K562 (cell line): Measurements from ENCODE around the gene MCAM. TPM values are rescaled to one million over a fixed set of nuclear protein-coding genes. Genes with fewer than 3 reads are reported as not detected.

ENCODE experiments used
- ATF3 ChIP-seq, 2 experiments: fragments of 450-650 bp in 1 of 2; sonication (generic) in 1 of 2; formaldehyde crosslinking in 1 of 2; IDR thresholded peaks in 1 of 2; conservative IDR thresholded peaks in 1 of 2; 2 replicates each; pipeline versions ENCODE4 v1.6.1 to v1.8.1; 2016 to 2023; ENCODE audit warnings: mild to moderate bottlenecking in 2 of 2, moderate library complexity in 2 of 2, inconsistent platforms in 1 of 2, missing genetic modification reagents in 1 of 2
- CUX1 ChIP-seq: fragments of 200-800 bp; sonication (Bioruptor generic); IDR thresholded peaks from 2 replicates; pipeline ENCODE4 v1.6.1; 2016; ENCODE audit warnings: missing genetic modification characterization, missing compliant biosample characterization
- E2F1 ChIP-seq: sonication (generic); formaldehyde crosslinking; IDR thresholded peaks from 2 replicates; pipeline ENCODE4 v1.8.1; 2023; ENCODE audit warnings: mild to moderate bottlenecking, missing genetic modification reagents, moderate library complexity
- FOXK2 ChIP-seq, 2 experiments: fragments of 450-650 bp; IDR thresholded peaks in 1 of 2; conservative IDR thresholded peaks in 1 of 2; 2 replicates each; pipeline ENCODE4 v1.6.1; 2016; ENCODE audit warnings: low read depth in 2 of 2, mild to moderate bottlenecking in 1 of 2
- MAFK ChIP-seq: IDR thresholded peaks from 2 replicates; pipeline ENCODE4 v1.6.1; 2011; ENCODE audit warnings: low read length, improper control_type of control experiment
- MYBL2 ChIP-seq, 2 experiments: fragments of 450-650 bp in 1 of 2; sonication (generic) in 1 of 2; formaldehyde crosslinking in 1 of 2; IDR thresholded peaks; 2 replicates each; pipeline versions ENCODE4 v1.6.1 to v1.8.1; 2017 to 2022; ENCODE audit warnings: borderline replicate concordance in 1 of 2, inconsistent platforms in 1 of 2, low read depth in 1 of 2, mild to moderate bottlenecking in 1 of 2, missing genetic modification reagents in 1 of 2, moderate library complexity in 1 of 2
- NCOA4 ChIP-seq: fragments of 450-650 bp; IDR thresholded peaks from 2 replicates; pipeline ENCODE4 v1.6.1; 2018; ENCODE audit warnings: mild to moderate bottlenecking; ENCODE audit not compliant: partially characterized antibody
- PHF21A ChIP-seq: fragments of 450-650 bp; IDR thresholded peaks from 2 replicates; pipeline ENCODE4 v1.6.1; 2017; ENCODE audit warnings: low read depth, borderline replicate concordance
- RB1 ChIP-seq: fragments of 450-650 bp; IDR thresholded peaks from 2 replicates; pipeline ENCODE4 v1.6.1; 2017; ENCODE audit warnings: low read depth, mild to moderate bottlenecking
- TCF7 ChIP-seq: sonication (generic); IDR thresholded peaks from 2 replicates; pipeline ENCODE4 v1.6.1; 2016; ENCODE audit warnings: antibody characterized with exemption, borderline replicate concordance
- YBX1 ChIP-seq: fragments of 450-650 bp; IDR thresholded peaks from 2 replicates; pipeline ENCODE4 v1.7.1; 2016; ENCODE audit warnings: mild to moderate bottlenecking
- ZNF175 ChIP-seq: fragments of 200-800 bp; sonication (Bioruptor generic); IDR thresholded peaks from 2 replicates; pipeline ENCODE4 v1.6.1; 2016; ENCODE audit warnings: low read depth, mild to moderate bottlenecking, missing genetic modification characterization, missing compliant biosample characterization
- ZNF253 ChIP-seq: fragments of 250-450 bp; sonication (Bioruptor Pico); conservative IDR thresholded peaks from 2 replicates; pipeline ENCODE4 v1.6.1; 2021; ENCODE audit warnings: mild to moderate bottlenecking
- ZNF347 ChIP-seq: fragments of 450-650 bp; formaldehyde crosslinking; IDR thresholded peaks from 2 replicates; pipeline ENCODE4 v1.4.0; 2020; ENCODE audit warnings: low read depth, mild to moderate bottlenecking, moderate library complexity
- ZNF518B ChIP-seq: fragments of 250-450 bp; sonication (Bioruptor Pico); IDR thresholded peaks from 2 replicates; pipeline ENCODE4 v1.5.0; 2021; ENCODE audit warnings: mild to moderate bottlenecking, moderate library complexity
- polyA plus RNA-seq, 8 experiments: library from polyadenylated mRNA; depleted of rRNA in 4 of 8; stranded (reverse) in 5 of 8; unstranded in 3 of 8; fragments of >200 nt; fragmentation: Nextera tagmentation in 2 of 8; fragmentation: Illumina TruSeq in 1 of 8; extraction: Ambion mirVana in 2 of 8; extraction: Trizol in 1 of 8; gene quantifications; 2 replicates each; pipeline versions ENCODE4 v1.2.1 to v1.2.3, GENCODE V29; 2011 to 2014; ENCODE audit warnings: inconsistent platforms in 1 of 8, missing spikeins in 1 of 8
- total RNA-seq, 7 experiments: library from RNA; depleted of rRNA in 6 of 7; stranded (reverse); fragments of >200 nt in 6 of 7; fragmentation: Illumina TruSeq in 2 of 7; extraction: Trizol in 2 of 7; gene quantifications; 2 replicates each; pipeline versions ENCODE4 v1.2.1 to v1.2.3, GENCODE V29; 2011 to 2021; ENCODE audit warnings: low replicate concordance in 1 of 7

Gene MCAM
- total and polyA plus RNA-seq, 9 of the 15 experiments (the other 6 are each of a cell fraction or from before 2014, with no cell fraction given): 14.7 to 118 (median 53.6) TPM

- no peak for TF ChIP-seq ZNF518B
- no peak; the same call in 1 of the 2 replicates for TF ChIP-seq RB1
- no peak for TF ChIP-seq CUX1 (CRISPR knock-in tag)
- TF ChIP-seq ZNF175 (CRISPR knock-in tag): no peak
- no peak for TF ChIP-seq TCF7
- TF ChIP-seq ATF3 (IDR thresholded peaks at IDR 0.05): no peak
- no peak for TF ChIP-seq ATF3 (CRISPR knock-in tag; conservative IDR thresholded peaks at IDR 0.05)
- TF ChIP-seq NCOA4: no peak
- no peak for TF ChIP-seq PHF21A
- TF ChIP-seq ZNF253 (CRISPR knock-in tag): no peak
- TF ChIP-seq E2F1 (CRISPR knock-in tag): 0 out of 2 replicates have a peak, but pooled peaks have one; percentile 41
- TF ChIP-seq MAFK: no peak
- TF ChIP-seq MYBL2 (IDR thresholded peaks at IDR 0.05; ENCODE audit: low read depth): peak; percentile 98
- TF ChIP-seq MYBL2 (CRISPR knock-in tag; IDR thresholded peaks at IDR 0.05; ENCODE audit: borderline replicate concordance): peak; percentile 90; the same call in 1 of the 2 replicates
- TF ChIP-seq ZNF347 (CRISPR knock-in tag): no peak
- TF ChIP-seq YBX1: no peak
- TF ChIP-seq FOXK2 (conservative IDR thresholded peaks at IDR 0.05 in 1 of 2, IDR thresholded peaks at IDR 0.05 in 1 of 2; ENCODE audit: low read depth in 2 of 2): peak; percentile 89 to 91
Observed at GRCh38 chr11:119334174-119334930, 17.4 kb upstream of the MCAM start, which contains the start of gene RNF26 (continued).
